ENCODE data around the gene TPO.
"Not testable (repeated sequence)": the region's sequence is repeated elsewhere in the genome, so short reads cannot be mapped to it uniquely, and the experiment has no call there.

The TPO gene

DNA sequence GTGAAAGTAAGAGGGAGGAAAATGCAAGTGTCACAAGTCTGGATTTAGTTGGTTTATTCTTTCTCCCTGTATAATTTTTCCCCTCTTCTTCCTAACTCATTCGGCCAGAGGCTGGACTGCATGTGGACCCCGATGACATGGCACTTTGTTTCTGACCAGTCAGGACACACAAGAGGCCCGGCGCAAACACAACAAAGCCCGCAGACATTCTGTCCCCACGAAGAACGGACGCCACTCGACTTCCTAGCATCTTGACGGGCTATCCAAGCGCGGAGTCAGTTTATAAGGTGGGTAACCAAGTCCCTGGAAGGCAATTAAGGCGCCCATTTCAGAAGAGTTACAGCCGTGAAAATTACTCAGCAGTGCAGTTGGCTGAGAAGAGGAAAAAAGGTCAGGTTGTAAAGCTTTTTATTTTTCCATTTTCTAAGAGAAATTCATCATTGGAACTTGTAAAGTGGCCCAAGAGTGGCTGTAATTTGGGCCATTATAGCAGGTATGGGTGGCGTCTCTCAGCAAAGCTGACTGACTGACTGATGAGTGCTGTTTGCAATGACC, at the start of gene TPO:
TPO (plus strand) TSS at position 308 of the 555 bp plus-strand sequence. CDS start 946 bp downstream, outside the sequence.
- no peak for DNase-seq

DNA sequence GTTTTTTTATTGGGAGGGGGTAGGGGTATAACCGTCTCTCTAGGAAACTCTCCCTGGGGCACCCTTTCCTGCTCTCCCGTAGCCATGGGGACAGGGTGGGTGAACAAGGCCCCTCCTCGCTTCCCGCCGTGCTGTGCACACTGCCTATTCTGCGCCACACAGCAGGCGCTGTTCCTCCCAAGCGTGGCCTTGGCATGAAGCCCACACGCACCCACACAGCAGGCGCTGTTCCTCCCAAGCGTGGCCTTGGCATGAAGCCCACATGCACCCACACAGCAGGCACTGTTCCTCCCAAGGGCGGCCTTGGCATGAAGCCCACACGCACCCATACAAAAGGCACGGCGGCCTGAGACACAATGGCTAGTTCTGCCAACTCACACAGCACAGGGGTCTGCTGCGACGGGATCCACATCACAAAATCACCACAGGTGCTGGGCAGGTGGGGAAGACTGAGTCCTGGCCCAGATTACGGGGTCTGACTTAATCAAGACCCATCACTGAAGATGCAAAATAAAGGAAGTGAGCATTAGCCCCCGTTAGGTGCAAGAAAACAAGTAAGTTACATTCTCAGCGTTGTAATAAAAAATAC, 46.6 kb upstream of the TPO start:
- DNase-seq = no peak

DNA sequence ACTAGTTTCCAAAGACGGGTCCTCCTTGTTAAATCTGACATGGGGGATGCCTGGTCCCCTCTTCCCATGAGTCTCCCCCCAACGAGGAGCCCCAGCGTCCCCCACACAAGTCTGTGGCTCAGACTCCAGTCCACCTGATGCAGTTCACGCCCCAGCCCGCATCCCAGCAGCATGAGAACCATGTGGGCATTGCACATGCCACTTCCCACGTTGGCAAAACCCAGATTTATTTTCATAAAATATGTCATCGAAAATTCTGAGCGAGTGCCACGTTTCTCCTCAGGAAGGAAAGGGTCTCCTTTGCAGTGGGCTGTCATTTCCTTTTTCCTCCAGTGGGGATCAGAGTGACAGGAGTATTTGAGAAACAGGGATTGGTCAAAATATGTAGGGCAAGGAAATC, 45.7 kb upstream of the TPO start:
- no peak for DNase-seq

DNA sequence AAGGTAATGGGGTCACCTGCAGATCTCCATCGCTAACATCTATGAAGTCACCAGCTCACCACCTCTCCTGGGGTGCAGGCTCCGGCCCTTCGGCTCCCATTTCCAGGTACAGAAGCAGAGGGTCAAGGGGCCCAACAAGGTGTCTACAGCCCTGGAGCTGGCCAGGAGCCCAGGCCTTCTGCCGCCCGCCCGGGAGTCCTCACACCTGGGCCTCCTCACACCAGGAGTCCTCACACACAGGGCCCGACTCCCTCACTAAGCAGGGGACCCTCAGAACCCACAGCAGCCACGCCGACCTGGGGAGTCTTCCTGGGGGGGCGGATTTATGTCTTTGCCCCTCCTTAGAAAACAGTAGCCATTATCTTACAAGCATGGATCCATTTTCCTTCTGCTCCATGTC, 43.4 kb upstream of the TPO start:
- no peak for DNase-seq

DNA sequence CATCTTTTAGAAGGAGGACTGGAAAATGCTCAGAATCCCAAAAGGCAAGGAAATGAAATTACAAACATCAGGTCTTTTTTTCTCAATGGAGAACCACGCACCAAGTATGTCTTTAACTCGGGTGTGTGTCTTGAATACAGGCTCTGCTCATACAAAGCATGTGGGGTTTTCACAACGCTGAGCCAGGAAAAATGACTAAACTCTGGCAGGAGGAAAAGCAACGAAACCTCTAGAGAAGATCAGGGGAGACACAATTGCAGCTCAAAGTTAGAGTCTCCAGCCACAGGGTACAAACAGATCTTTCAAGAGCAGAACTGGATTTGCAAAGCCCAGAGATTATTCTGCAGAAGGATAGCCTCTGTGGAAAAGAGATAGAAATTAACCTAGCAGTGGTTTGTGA, 42.8 kb upstream of the TPO start:
- no peak for DNase-seq

DNA sequence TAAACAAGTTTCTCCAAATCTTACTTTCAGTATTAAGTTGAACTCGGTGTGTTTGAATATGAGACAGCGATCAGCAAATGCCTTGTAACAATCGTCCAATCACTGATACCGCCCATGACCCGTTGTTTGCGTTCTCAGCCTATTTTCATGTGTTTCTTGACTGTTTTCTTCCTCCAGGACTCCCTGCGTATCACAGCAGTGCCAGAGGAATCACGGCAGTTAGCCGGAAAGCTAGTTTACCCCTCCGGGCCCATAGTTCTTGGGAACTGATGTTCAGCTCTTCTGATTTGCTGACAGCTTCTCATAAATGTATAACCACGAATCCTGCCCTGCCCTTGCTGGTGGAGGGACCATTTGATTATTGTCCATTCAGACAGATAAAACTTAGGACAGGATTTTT, 42.2 kb upstream of the TPO start:
- DNase-seq = no peak

DNA sequence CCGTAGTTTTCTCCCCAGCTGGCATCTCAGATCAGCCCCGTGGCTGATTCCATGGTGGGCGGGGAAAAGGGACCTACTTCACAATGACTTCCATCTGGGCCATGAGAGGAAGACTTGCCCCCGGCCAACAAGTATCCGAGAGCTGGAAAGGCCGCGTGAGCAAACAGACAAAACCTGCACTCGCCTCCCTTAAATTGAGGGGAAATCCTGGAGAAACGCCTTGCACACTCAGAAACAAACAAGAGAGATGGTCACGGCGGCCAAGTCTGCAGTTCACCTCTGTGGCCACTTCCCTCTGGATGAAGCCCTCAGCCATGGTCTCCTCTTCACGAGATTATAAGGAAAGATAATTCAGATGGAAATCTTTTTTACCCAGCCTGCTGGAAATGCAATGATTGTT, 39.4 kb upstream of the TPO start:
- DNase-seq = no peak

DNA sequence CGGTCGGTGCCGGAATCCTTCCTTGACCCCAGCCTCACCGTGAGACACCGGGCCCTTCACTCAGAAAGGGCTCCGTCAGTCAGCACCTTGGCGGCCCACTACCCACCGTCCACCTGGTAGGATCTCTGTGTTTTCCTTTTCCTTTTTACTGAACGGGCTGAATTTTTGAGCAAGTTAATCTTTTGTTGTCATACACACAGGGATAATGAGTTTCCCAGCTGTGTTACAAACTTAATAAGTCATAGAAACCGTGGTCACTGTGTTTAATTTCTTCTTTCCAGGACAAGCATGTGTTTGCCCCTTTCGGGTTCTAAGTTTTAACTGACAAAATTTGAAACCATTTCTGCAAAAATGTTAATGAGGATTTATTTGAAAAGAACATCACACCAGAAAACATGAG, 39.0 kb upstream of the TPO start:
- no peak for DNase-seq

DNA sequence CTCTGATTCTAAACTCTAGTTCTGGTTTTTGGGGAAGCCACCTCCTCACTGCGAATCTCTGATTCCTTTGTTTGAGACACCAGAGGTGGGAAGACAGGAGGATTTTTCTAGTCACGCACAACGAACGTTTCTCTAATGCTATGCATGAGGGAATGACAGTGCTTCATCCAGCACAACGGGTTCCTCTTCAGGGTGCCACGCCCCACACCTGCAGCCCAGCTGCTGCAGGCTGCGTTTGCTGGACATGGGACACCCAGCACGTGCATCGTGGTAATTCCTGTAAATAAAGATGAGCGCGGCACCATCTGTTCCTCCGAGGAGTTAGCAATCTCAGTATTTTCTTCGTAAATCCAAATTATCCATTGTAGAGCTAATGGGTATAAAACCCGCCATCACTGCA, 37.5 kb upstream of the TPO start:
- no peak for DNase-seq

DNA sequence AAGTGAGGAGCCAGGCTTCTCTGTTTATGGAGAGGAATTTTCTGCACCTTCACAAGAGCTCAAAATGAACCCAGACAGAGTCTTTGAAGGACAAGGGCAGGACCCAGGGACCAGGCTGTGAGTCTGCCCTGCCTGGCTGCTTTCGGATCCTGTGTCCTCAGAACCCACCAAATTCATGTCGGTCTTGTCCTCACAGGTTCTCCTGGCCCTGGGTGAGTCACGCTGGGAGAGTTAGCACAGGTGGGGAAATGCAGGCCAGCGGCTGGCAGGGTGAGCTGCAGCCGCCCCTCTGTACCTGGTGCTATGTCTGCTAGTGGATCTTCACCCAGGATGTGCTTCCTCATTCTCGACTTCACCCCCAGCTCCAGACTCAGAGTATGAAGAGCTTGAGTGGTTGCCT, 35.8 kb upstream of the TPO start:
- no peak for DNase-seq

DNA sequence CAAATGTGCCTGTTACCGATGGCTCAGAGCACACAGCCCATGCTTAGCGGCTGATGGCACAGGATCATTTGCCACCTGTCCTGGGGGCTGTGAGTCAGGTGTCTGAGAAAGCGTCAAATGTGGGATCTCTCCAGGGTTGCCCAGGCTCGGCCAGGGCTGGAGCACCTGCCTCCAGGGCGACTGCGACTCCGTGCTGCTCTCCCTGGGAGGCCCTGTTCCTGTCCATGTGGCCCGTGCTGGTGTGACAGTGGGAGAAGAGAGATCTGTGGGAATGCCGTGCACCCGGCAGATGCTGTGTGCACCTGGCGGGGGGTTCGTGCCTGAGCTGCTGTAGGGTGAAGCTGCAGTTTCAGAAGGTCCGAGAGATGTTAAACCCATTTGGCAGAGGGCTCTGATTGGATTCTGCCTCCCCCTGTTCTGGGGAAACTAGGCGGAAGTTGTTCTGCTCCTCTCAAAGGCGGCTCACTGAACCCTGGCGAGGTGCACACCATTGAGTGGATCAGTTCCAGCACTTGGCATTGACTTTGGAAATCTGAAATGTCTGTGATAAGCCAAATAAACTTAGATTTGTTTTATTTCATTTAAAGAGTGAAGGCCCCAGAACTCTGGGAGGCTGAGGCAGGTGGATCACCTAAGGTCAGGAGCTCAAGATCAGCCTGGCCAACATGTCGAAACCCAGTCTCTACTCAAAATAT, 34.7 kb upstream of the TPO start:
- DNase-seq = no peak

DNA sequence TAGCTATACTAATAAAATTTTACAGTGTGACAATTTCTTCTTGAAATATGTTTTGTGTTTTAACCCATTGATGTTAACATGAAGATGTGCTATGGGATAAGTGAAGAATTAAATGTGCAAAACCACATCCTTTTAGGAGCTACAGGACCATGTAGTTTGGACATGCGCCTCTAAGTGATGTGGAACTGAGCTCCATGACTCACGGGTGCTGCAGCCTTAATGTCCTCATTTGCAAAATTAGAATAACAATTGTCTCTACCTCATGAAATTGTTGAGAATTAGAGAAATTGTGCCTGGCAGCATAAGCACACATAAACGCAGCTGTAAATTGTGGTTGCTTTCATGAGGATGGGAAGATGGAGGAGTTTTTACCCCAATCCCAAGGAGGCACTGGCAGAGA, 31.6 kb upstream of the TPO start:
- no peak for DNase-seq

DNA sequence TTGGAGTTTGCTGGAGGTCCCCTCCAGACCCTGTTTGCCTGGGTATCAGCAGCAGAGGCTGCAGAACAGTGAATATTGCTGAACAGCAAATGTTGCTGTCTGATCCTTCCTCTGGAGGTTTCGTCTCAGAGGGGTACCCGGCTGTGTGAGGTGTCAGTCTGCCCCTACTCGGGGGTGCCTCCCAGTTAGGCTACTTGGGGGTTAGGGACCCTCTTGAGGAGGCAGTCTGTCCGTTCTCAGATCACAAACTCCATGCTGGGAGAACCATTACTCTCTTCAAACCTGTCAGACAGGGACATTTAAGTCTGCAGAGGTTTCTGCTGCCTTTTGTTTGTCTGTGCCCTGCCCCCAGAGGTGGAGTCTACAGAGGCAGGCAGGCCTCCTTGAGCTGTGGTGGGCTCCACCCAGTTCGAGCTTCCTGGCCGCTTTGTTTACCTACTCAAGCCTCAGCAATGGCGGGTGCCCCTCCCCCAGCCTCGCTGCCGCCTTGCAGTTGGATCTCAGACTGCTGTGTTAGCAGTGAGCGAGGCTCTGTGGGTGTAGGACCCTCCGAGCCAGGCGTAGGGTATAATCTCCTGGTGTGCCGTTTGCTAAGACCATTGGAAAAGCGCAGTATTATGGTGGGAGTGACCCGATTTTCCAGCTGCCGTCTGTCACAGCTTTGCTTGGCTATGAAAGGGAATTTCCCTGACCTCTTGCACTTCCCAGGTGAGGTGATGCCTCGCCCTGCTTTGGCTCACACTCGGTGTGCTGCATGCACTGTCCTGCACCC, 25.1 kb upstream of the TPO start:
- not testable (repeated sequence) for DNase-seq

DNA sequence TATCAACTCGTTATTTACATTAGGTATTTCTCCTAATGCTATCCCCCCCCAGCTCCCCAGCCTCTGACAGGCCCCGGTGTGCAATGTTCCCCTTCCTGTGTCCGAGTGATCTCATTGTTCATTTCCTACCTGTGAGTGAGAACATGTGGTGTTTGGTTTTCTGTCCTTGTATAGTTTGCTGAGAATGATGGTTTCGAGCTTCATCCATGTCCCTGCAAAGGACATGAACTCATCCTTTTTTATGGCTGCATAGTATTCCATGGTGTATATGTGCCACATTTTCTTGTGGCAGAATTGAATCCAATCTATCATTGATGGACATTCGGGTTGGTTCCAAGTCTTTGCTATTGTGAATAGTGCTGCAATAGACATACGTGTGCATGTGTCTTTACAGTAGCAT, 23.1 kb upstream of the TPO start:
- not testable (repeated sequence) for DNase-seq

DNA sequence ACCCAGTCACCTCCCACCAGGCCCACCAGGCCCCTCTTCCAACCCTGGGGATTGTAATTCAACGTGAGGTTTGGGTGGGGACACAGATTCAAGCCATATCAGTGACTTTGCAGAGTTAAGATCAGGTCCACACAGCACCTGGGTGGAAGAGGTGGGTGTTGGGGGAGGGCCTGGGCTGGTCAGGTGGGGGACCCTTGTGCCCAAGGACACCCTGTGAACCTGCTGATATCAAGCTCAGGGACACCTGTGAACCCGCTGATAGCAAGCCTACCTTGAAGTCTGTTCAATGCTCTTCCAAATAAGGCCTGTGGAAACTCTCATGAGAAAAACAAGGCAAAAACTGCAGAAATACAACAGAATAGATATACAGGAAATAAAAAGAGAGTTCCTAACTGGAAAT, 19.9 kb upstream of the TPO start:
- no peak for DNase-seq

DNA sequence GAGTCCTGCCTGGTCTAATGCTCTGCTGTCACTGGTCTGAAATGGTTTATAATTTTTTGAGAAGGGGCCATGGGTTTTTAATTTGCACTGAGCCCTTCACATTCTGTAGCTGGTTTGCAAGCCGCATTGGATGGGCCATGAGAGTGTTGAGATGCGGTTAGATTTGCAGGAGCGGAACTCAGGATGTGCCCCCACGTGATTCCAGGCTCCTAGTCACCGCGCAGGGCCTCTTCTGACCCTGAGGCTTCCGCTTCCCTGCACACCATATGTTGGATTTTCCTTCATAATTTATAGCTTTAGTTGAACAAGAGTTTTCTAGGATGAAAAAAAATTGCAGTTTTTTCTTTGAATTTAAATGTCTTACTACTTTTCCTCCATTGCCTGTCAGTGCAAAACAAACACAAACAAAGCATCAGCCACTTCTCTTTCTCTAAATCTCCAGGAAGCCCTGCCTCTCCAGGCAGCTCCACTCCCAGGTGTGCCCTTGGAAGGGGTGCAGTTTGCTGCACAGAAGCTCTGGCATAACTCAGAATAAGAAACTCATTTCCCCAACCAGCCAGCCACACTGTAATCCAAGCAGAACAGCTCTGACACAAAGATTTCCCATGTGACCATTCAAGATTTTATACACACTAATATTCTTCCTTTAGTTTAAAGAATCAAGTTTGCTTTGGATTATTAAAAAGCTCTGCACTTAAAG, 18.4 kb upstream of the TPO start:
- no peak for DNase-seq

DNA sequence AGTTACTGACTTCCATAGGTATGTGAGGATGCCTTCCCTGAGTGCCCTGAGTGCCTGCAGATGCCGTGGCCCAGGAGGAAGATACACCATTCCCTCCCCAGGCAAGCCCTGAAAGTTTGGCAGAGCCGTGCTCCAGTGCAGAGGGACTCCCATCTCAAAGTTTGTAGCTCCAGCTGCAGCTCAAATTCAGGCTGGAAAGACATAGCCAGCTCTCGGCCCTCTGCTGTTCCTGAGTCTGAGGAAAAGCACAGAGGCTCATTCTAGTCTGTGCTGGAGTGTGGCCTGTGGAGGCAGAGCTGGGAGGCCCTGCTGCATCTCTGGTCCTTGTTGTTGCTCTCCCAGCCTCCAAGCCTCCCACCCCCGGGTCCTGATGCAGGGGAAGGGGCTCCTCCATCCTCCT, 15.9 kb upstream of the TPO start:
- DNase-seq = no peak

DNA sequence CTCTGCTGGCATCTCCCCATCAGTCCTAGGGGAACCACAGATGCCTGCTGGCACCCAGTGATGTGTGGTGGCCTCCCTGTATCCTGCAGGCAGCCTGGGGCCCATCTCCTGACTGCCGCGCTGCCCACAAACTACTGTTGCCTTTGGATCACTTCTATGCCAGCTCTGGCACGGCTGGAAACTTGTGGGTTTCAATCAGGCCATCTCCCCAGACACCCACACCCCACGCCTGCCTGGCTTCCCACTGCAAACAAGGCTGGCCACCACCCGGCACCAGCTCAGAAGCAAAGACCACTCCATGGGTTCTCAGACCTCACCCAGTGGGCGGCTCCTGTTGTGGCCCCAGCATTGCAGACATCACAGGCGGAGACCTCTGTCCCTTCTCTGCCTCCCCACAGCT, 15.1 kb upstream of the TPO start:
- no peak for DNase-seq

DNA sequence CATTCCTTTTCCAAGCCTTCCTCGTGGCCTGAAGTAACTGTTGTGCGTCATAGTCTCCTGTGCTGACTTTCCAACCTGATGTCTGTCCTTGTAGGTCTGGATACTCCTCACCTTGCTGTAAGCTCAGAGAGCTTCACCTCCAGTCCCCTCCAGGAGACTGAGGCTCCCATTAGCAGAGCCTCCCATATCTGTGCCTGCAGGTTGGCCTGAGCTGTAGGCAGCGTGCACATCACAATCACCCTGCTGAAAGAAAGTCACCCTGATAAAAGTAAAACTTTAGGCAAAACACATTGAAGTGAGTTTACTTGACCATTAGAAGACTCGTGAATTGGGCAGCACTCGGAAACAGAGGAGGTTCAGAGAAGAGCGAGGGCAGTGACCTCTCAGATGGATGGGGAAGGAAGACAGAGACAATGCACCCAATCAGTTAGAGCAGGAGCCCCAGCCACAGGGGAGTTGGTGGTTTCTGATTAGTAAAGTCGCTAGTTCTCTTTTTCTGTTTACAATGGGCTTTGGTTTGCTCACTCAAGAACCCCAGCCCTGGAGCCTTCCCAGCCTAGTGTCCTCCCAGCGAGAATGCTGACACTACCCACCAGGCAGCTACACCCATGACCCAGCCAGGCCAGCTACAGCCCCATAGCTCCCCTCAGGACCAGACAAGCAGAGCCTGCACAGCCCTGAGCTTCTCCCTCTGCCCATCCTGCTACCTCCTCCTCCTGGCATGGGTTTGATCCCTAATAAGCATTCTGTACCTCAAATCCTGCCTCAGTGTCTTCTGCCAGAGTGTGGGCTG, 12.1 kb upstream of the TPO start:
- no peak for DNase-seq

DNA sequence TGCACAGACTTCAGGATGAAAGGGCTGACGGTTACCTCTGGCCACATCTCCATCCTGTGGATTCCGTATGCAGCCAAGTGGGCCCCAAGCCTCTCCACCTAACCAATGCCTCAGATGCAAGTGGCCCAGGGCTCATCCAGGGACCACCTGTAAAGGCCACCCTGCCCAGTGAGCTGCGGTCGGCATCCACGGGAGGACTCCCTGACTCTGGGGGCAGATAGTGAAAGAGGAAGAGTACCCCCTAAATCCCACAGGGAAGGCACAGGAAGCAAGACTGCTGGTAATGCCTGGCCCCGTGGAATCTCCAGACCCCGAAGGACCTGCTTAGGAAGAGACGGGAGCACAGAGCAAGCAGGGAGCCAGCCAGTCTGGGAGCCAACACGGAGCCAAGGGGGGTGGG, 11.2 kb upstream of the TPO start:
- DNase-seq = no peak

DNA sequence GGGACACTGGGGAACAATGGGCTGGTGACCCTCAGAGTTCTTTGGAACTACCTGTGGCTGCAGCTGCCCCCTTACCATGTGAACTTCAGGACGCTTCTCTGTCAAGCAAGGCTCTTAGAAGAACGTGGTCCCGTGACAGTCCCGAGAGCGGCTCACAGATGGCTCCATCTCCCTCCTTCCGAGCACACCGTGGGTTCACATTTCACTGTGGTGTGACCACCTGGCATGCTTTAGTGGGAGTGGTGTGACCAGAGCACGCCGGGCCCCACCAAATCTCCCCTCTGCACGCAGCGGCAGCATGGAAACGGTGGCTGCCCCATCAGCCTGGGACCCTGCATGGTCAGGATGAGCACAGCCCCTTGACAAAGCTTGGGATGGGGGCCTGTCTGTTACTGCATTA, 9.7 kb upstream of the TPO start:
- no peak for DNase-seq

DNA sequence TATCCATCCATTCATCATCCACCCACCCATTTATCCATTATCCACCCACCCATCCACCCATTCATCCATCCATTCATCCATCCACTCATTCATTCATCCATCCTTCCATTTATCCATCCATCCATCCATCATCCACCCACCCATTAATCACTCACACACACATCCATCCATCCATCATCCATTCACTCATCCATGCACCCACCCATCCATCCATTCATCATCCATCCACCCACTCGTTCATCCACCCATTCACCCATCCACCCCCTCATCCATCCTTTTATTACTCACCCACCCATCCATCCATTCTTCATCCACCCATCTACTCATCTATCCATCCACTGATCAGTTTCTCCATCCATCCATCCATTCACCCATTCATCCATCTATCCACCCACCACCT, 8.1 kb upstream of the TPO start:
- DNase-seq = no peak

DNA sequence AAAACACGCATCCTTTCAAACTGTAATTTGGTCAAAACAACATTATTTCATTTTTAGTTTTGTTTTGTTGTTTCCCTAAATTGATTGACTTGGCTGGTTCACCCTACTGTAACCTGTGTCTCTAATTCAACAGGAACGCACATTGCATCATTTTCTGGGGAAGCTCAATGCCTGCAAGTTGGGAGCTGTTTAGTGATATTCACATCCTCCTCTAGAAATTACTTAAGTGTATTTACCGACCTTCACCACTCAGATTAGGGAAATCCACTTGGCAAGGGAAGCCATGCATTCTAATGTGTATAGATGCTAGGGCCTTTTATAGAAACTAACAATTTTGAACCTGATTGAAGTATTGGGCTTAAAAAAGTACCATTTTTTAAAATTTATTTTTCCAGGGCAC, 7.3 kb upstream of the TPO start:
- no peak for DNase-seq
